Ascending aorta (tissue), 2 donors: Measurements from ENCODE around the gene RTRAF. TPM values are rescaled to one million over a fixed set of nuclear protein-coding genes. Genes with fewer than 3 reads are reported as not detected.

Experiments
- DNase-seq, 2 donors: peaks; one replicate each; pipeline ENCODE4 v3.0.0-alpha.2; 2019; ENCODE audit warnings: low spot score in 2 of 2
- H3K27ac ChIP-seq, 2 donors: fragments of 200-600 bp; sonication (generic); one replicate each; pipeline ENCODE4 v1.5.1; 2016 to 2017; ENCODE audit warnings: mild to moderate bottlenecking in 1 of 2
- H3K27me3 ChIP-seq: fragments of 200-600 bp; sonication (generic); one replicate; pipeline ENCODE4 v1.5.1; 2017
- H3K36me3 ChIP-seq, 2 donors: fragments of 200-600 bp; sonication (generic); one replicate each; pipeline ENCODE4 v1.5.1; 2016
- H3K4me1 ChIP-seq, 2 donors: fragments of 200-600 bp; sonication (generic); one replicate each; pipeline ENCODE4 v1.5.1; 2016 to 2017; ENCODE audit warnings: mild to moderate bottlenecking in 1 of 2
- H3K4me3 ChIP-seq, 2 donors: fragments of 200-600 bp; sonication (generic); one replicate each; pipeline ENCODE4 v1.5.1; 2016 to 2017; ENCODE audit warnings: mild to moderate bottlenecking in 1 of 2
- H3K9me3 ChIP-seq, 2 donors: fragments of 200-600 bp; sonication (generic); one replicate each; pipeline ENCODE4 v1.5.1; 2016
- CTCF ChIP-seq, 3 experiments: fragments of 200-600 bp in 2 of 3; fragments of 450-650 bp in 1 of 3; sonication (generic) in 2 of 3; IDR thresholded peaks; one replicate each; pipeline ENCODE4 v1.5.1; 2016 to 2019; ENCODE audit warnings: antibody characterized with exemption in 3 of 3, mild to moderate bottlenecking in 1 of 3, moderate library complexity in 1 of 3
- intact Hi-C: fragments of 100-400 bp; cut with DNase I; formaldehyde crosslinking; loops from one replicate; pipeline ENCODE4 v1.15.1; 2023
- total RNA-seq: library from RNA; depleted of rRNA; stranded (reverse); fragments of >200 nt; gene quantifications from one replicate; pipeline ENCODE4 v1.1.0, GENCODE V29; 2016

The RTRAF gene
- total RNA-seq, 1 donor from 2014 or later = 15.3 TPM

GRCh38 chr14:52020161-52020714, 30.9 kb downstream of the RTRAF start:
- Histone ChIP-seq H3K9me3 (no peaks in the 10 kb centered on the region), H3K36me3 (peaks cover 0 to 8% of the 10 kb centered on the region in 2 donors), H3K4me3 (no peak overlapping the region), H3K4me1 (no peaks in the 10 kb centered on the region), H3K27me3 (no peaks in the 10 kb centered on the region), H3K27ac (no peak overlapping the region)
- intact Hi-C loops = no loop called here
- DNase-seq = no peak
- TF ChIP-seq CTCF (IDR thresholded peaks at IDR 0.05) = no peak

GRCh38 chr14:52020866-52021717, 31.7 kb downstream of the RTRAF start:
- DNase-seq = no peak
- no peak overlapping the region for H3K4me3 ChIP-seq
- peaks cover 0 to 6% of the 10 kb centered on the region in 2 donors for H3K4me1 ChIP-seq
- H3K9me3 ChIP-seq = no peaks in the 10 kb centered on the region
- no peaks in the 10 kb centered on the region for H3K27me3 ChIP-seq
- intact Hi-C loops = no loop called here
- no peak for TF ChIP-seq CTCF (IDR thresholded peaks at IDR 0.05)
- no peak overlapping the region for H3K27ac ChIP-seq
- peaks cover 0 to 8% of the 10 kb centered on the region in 2 donors for H3K36me3 ChIP-seq

GRCh38 chr14:52021957-52022600, 32.7 kb downstream of the RTRAF start:
- intact Hi-C loops = no loop called here
- Histone ChIP-seq H3K27ac (no peak overlapping the region), H3K36me3 (peaks cover 0 to 8% of the 10 kb centered on the region in 2 donors)

GRCh38 chr14:52023518-52023917, 34.2 kb downstream of the RTRAF start:
- intact Hi-C loops = no loop called here

More at GRCh38 chr14:52021957-52022600, 32.7 kb downstream of the RTRAF start:
- Histone ChIP-seq H3K9me3 (no peaks in the 10 kb centered on the region), H3K4me3 (no peak overlapping the region), H3K27me3 (no peaks in the 10 kb centered on the region), H3K4me1 (peaks cover 0 to 7% of the 10 kb centered on the region in 2 donors)
- TF ChIP-seq CTCF (IDR thresholded peaks at IDR 0.05) = no peak
- no peak for DNase-seq

GRCh38 chr14:52025310-52025709, 36.0 kb downstream of the RTRAF start:
- no peak for TF ChIP-seq CTCF (IDR thresholded peaks at IDR 0.05)
- Histone ChIP-seq H3K4me3 (no peak overlapping the region), H3K27me3 (no peaks in the 10 kb centered on the region), H3K36me3 (no peaks in the 10 kb centered on the region), H3K27ac (peak overlapping the region; percentile 11 to 33), H3K9me3 (no peaks in the 10 kb centered on the region), H3K4me1 (peaks cover 0 to 7% of the 10 kb centered on the region in 2 donors)
- intact Hi-C loops = no loop called here
- no peak for DNase-seq

More at GRCh38 chr14:52023518-52023917, 34.2 kb downstream of the RTRAF start:
- no peak for TF ChIP-seq CTCF (IDR thresholded peaks at IDR 0.05)
- peaks cover 0 to 5% of the 10 kb centered on the region in 2 donors for H3K36me3 ChIP-seq
- DNase-seq = no peak
- H3K27ac ChIP-seq = no peak overlapping the region
- H3K4me1 ChIP-seq = peaks cover 0 to 7% of the 10 kb centered on the region in 2 donors
- H3K9me3 ChIP-seq = no peaks in the 10 kb centered on the region
- no peaks in the 10 kb centered on the region for H3K27me3 ChIP-seq
- no peak overlapping the region for H3K4me3 ChIP-seq
